ENCODE data around the gene MICAL2. TPM values are rescaled to one million over a fixed set of nuclear protein-coding genes. Genes with fewer than 3 reads are reported as not detected.

MICAL2 gene
- total RNA-seq, 2 donors from 2014 or later = 1.5 to 1.9 TPM

GRCh38 chr11:12070446-12071267, 39.7 kb upstream of the MICAL2 start:
- Histone ChIP-seq H3K27ac (ENCODE audit: low read depth, low read length) (no peak overlapping the region), H3K36me3 (ENCODE audit: control insufficient read depth, insufficient read depth, low read length) (no peaks in the 10 kb centered on the region), H3K4me3 (ENCODE audit: low read length) (no peak overlapping the region), H3K9ac (ENCODE audit: extremely low read depth, low read length, poor library complexity, severe bottlenecking) (no peak overlapping the region), H3K4me1 (ENCODE audit: control insufficient read depth, insufficient read depth, low read length) (peaks cover 15% of the 10 kb centered on the region), H3K9me3 (ENCODE audit: control insufficient read depth, low read length) (no peaks in the 10 kb centered on the region), H3K27me3 (ENCODE audit: control insufficient read depth, insufficient read depth, low read length, poor library complexity, severe bottlenecking) (no peaks in the 10 kb centered on the region)
- no peaks in the 10 kb centered on the region for H3K36me3 Mint-ChIP-seq (ENCODE audit: low read depth)
- no peak overlapping the region for H3K27ac Mint-ChIP-seq
- no peak for TF ChIP-seq CTCF (conservative IDR thresholded peaks at IDR 0.05)
- peaks cover 16% of the 10 kb centered on the region for H3K4me1 Mint-ChIP-seq
- H3K4me3 Mint-ChIP-seq = no peak overlapping the region
- peaks cover 9% of the 10 kb centered on the region for H3K27me3 Mint-ChIP-seq (ENCODE audit: insufficient read depth)
- 94 to 97% methylated on average over 13 to 14 of the region's 14 CpGs for WGBS, 2 experiments (ENCODE audit: insufficient coverage in 1 of 2, insufficient read length in 1 of 2)
- DNase-seq = no peak
- no peaks in the 10 kb centered on the region for H3K9me3 Mint-ChIP-seq

GRCh38 chr11:12071574-12071973, 38.8 kb upstream of the MICAL2 start:
- H3K9ac ChIP-seq (ENCODE audit: extremely low read depth, low read length, poor library complexity, severe bottlenecking) = no peak overlapping the region
- no peak for TF ChIP-seq CTCF (conservative IDR thresholded peaks at IDR 0.05)
- no peaks in the 10 kb centered on the region for H3K9me3 Mint-ChIP-seq
- peaks cover 11% of the 10 kb centered on the region for H3K27me3 Mint-ChIP-seq (ENCODE audit: insufficient read depth)
- H3K4me1 Mint-ChIP-seq = peaks cover 16% of the 10 kb centered on the region
- no peaks in the 10 kb centered on the region for H3K36me3 Mint-ChIP-seq (ENCODE audit: low read depth)
- H3K4me1 ChIP-seq (ENCODE audit: control insufficient read depth, insufficient read depth, low read length) = peaks cover 12% of the 10 kb centered on the region
- H3K27me3 ChIP-seq (ENCODE audit: control insufficient read depth, insufficient read depth, low read length, poor library complexity, severe bottlenecking) = no peaks in the 10 kb centered on the region
- no peaks in the 10 kb centered on the region for H3K36me3 ChIP-seq (ENCODE audit: control insufficient read depth, insufficient read depth, low read length)
- WGBS, 2 experiments (ENCODE audit: insufficient coverage in 1 of 2, insufficient read length in 1 of 2) = 88 to 93% methylated on average over 3 of the region's 3 CpGs
- no peak overlapping the region for H3K4me3 ChIP-seq (ENCODE audit: low read length)
- no peak overlapping the region for H3K27ac ChIP-seq (ENCODE audit: low read depth, low read length)
- no peak overlapping the region for H3K27ac Mint-ChIP-seq
- no peak overlapping the region for H3K4me3 Mint-ChIP-seq
- DNase-seq = no peak
- no peaks in the 10 kb centered on the region for H3K9me3 ChIP-seq (ENCODE audit: control insufficient read depth, low read length)

GRCh38 chr11:12073436-12073835, 37.0 kb upstream of the MICAL2 start:
- H3K4me3 Mint-ChIP-seq = no peak overlapping the region
- no peaks in the 10 kb centered on the region for H3K9me3 ChIP-seq (ENCODE audit: control insufficient read depth, low read length)
- H3K36me3 ChIP-seq (ENCODE audit: control insufficient read depth, insufficient read depth, low read length) = no peaks in the 10 kb centered on the region
- H3K27me3 ChIP-seq (ENCODE audit: control insufficient read depth, insufficient read depth, low read length, poor library complexity, severe bottlenecking) = no peaks in the 10 kb centered on the region
- no peak for DNase-seq
- no peak overlapping the region for H3K9ac ChIP-seq (ENCODE audit: extremely low read depth, low read length, poor library complexity, severe bottlenecking)
- no peaks in the 10 kb centered on the region for H3K4me1 Mint-ChIP-seq
- no peaks in the 10 kb centered on the region for H3K36me3 Mint-ChIP-seq (ENCODE audit: low read depth)
- H3K27me3 Mint-ChIP-seq (ENCODE audit: insufficient read depth) = peaks cover 15% of the 10 kb centered on the region
- H3K4me1 ChIP-seq (ENCODE audit: control insufficient read depth, insufficient read depth, low read length) = no peaks in the 10 kb centered on the region
- 87 to 95% methylated on average over 6 to 8 of the region's 8 CpGs for WGBS, 2 experiments (ENCODE audit: insufficient coverage in 1 of 2, insufficient read length in 1 of 2)
- no peak overlapping the region for H3K27ac Mint-ChIP-seq
- no peaks in the 10 kb centered on the region for H3K9me3 Mint-ChIP-seq
- TF ChIP-seq CTCF (conservative IDR thresholded peaks at IDR 0.05) = no peak
- no peak overlapping the region for H3K27ac ChIP-seq (ENCODE audit: low read depth, low read length)
- H3K4me3 ChIP-seq (ENCODE audit: low read length) = no peak overlapping the region
